Stimulated activated CD4-positive, alpha-beta T cell treated with anti-CD3 and anti-CD28 coated beads, TNF-alpha, amount 100 ng/mL, for 1 hour (primary cell): ENCODE data around the gene VPS29.
"Not testable (repeated sequence)": the region's sequence is repeated elsewhere in the genome, so short reads cannot be mapped to it uniquely, and the experiment has no call there.

Experiments
- DNase-seq, 3 donors: peaks; one replicate each; pipeline ENCODE4 v3.0.0-alpha.2; 2020; ENCODE audit warnings: low read depth in 3 of 3, low spot score in 1 of 3

The VPS29 gene

GRCh38 chr12:110528277-110528839, 26.4 kb upstream of the VPS29 start:
- DNase-seq = no peak

GRCh38 chr12:110520876-110521712, 19.2 kb upstream of the VPS29 start:
- not testable (repeated sequence) for DNase-seq

GRCh38 chr12:110518014-110518413, 16.1 kb upstream of the VPS29 start:
- not testable (repeated sequence) for DNase-seq

- no peak for DNase-seq
Measured at GRCh38 chr12:110516995-110517394, 15.1 kb upstream of the VPS29 start.

- DNase-seq = no peak
Measured at GRCh38 chr12:110514363-110514762, 12.5 kb upstream of the VPS29 start.

GRCh38 chr12:110513842-110514241, 11.9 kb upstream of the VPS29 start:
- no peak for DNase-seq

- no peak for DNase-seq
Measured at GRCh38 chr12:110508071-110508586, 6.2 kb upstream of the VPS29 start.

- DNase-seq = no peak
Measured at GRCh38 chr12:110505332-110505731, 3.4 kb upstream of the VPS29 start.

- no peak for DNase-seq
Measured at GRCh38 chr12:110503432-110503831, 1.5 kb upstream of the VPS29 start.

- no peak for DNase-seq
Measured at GRCh38 chr12:110501399-110501751, 536 bp downstream of the VPS29 start.

GRCh38 chr12:110498984-110499706, 2.8 kb downstream of the VPS29 start:
- no peak for DNase-seq

- DNase-seq = no peak
Measured at GRCh38 chr12:110475426-110475825, 26.5 kb downstream of the VPS29 start.

GRCh38 chr12:110468214-110469048, 33.5 kb downstream of the VPS29 start, which contains the start of the genes FAM216A and GPN3:
FAM216A (plus strand) TSS chr12:110468845; CDS start chr12:110468876, 31 bp downstream.
GPN3 (minus strand) TSS chr12:110468257; CDS start chr12:110468203, 54 bp downstream.
- DNase-seq = peak; percentile 82 to 87 (median 85)

- no peak for DNase-seq
Measured at GRCh38 chr12:110467847-110468213, 34.1 kb downstream of the VPS29 start.

- DNase-seq = no peak
Measured at GRCh38 chr12:110466791-110467190, 35.1 kb downstream of the VPS29 start.

- DNase-seq = not testable (repeated sequence)
Measured at GRCh38 chr12:110465765-110466164, 36.1 kb downstream of the VPS29 start.

- no peak for DNase-seq
Measured at GRCh38 chr12:110465024-110465423, 36.9 kb downstream of the VPS29 start.

GRCh38 chr12:110461189-110461588, 40.7 kb downstream of the VPS29 start:
- not testable (repeated sequence) for DNase-seq

- no peak for DNase-seq
Measured at GRCh38 chr12:110458756-110459155, 43.2 kb downstream of the VPS29 start.

GRCh38 chr12:110453569-110454296, 48.2 kb downstream of the VPS29 start:
- no peak for DNase-seq
